Activated CD4-positive, alpha-beta T cell treated with anti-CD3 and anti-CD28 coated beads, Interleukin-2, amount 50 U/mL, for 48 hours (primary cell): ENCODE results near the gene RAB4B.
"Not testable (repeated sequence)": the region's sequence is repeated elsewhere in the genome, so short reads cannot be mapped to it uniquely, and the experiment has no call there.

Source experiments
- DNase-seq, 2 experiments: peaks; one replicate each; pipeline ENCODE4 v3.0.0-alpha.2; 2020

The RAB4B gene

GRCh38 chr19:40750874-40751537 is 27.0 kb upstream of the RAB4B start, which contains the start of gene SNRPA:
Gene SNRPA (plus strand): TSS chr19:40751203. CDS start chr19:40751409, 206 bp downstream.
- peak; percentile 97 to 98 for DNase-seq

- DNase-seq, result peak in 1 of 2 experiments; percentile 49
These were observed 25.7 kb upstream of the RAB4B start for GRCh38 chr19:40752257-40752781.

GRCh38 chr19:40754611-40755247 is 23.3 kb upstream of the RAB4B start:
- DNase-seq, result peak; percentile 80 to 87

GRCh38 chr19:40755248-40755624 is 22.8 kb upstream of the RAB4B start:
- DNase-seq, result no peak

GRCh38 chr19:40755791-40756190 is 22.3 kb upstream of the RAB4B start:
- no peak for DNase-seq

GRCh38 chr19:40756502-40757110 is 21.4 kb upstream of the RAB4B start:
- peak; percentile 69 to 76 for DNase-seq

GRCh38 chr19:40758491-40758890 is 19.6 kb upstream of the RAB4B start:
- no peak for DNase-seq

- DNase-seq, result no peak
These were observed 18.7 kb upstream of the RAB4B start for GRCh38 chr19:40759352-40759751.

GRCh38 chr19:40762754-40763470 is 15.1 kb upstream of the RAB4B start:
- DNase-seq, result no peak

- DNase-seq, result no peak
These were observed 14.5 kb upstream of the RAB4B start for GRCh38 chr19:40763526-40763925.

- no peak for DNase-seq
These were observed 14.1 kb upstream of the RAB4B start for GRCh38 chr19:40763963-40764362.

- not testable (repeated sequence) for DNase-seq
These were observed 11.7 kb upstream of the RAB4B start for GRCh38 chr19:40766385-40766784.

GRCh38 chr19:40768869-40769268 is 9.2 kb upstream of the RAB4B start:
- no peak for DNase-seq

GRCh38 chr19:40771101-40771862 is 6.8 kb upstream of the RAB4B start:
- DNase-seq, result not testable (repeated sequence)

- no peak for DNase-seq
These were observed 3.0 kb upstream of the RAB4B start, which contains the start of gene MIA for GRCh38 chr19:40774916-40775631. Gene MIA (plus strand): TSS chr19:40775521. CDS start chr19:40775543, 22 bp downstream.

- no peak for DNase-seq
These were observed 2.4 kb upstream of the RAB4B start for GRCh38 chr19:40775632-40776022.

GRCh38 chr19:40776364-40776763 is 1.7 kb upstream of the RAB4B start:
- no peak for DNase-seq

GRCh38 chr19:40776932-40777644 is 959 bp upstream of the RAB4B start:
- peak; percentile 89 to 91 for DNase-seq

- no peak for DNase-seq
These were observed 456 bp upstream of the RAB4B start for GRCh38 chr19:40777645-40777936.

GRCh38 chr19:40778706-40779284 is 748 bp downstream of the RAB4B start:
- no peak for DNase-seq

GRCh38 chr19:40780582-40780981 is 2.5 kb downstream of the RAB4B start:
- DNase-seq, result no peak
